RWPE2 (cell line): ENCODE data around the gene HDAC1.
"Not testable (repeated sequence)": the region's sequence is repeated elsewhere in the genome, so short reads cannot be mapped to it uniquely, and the experiment has no call there.

Experiments used
- ATAC-seq: fragments of 200-7000 bp; cut with Tn5 transposase; 3 replicates; pipeline ENCODE4 v1.9.1; 2021; ENCODE audit warnings: low read depth
- DNase-seq: peaks from one replicate; pipeline ENCODE4 v3.0.0-alpha.2; 2020; ENCODE audit warnings: low spot score
- H3K27ac ChIP-seq: fragments of 450-650 bp; 2 replicates; pipeline ENCODE4 v1.5.1; 2017; ENCODE audit warnings: mild to moderate bottlenecking; ENCODE audit not compliant: poor library complexity, severe bottlenecking
- H3K27me3 ChIP-seq: fragments of 250-450 bp; sonication (Bioruptor Pico); 2 replicates; pipeline ENCODE4 v1.5.1; 2021; ENCODE audit warnings: mild to moderate bottlenecking, moderate library complexity; ENCODE audit not compliant: insufficient read depth, poor library complexity, severe bottlenecking
- H3K36me3 ChIP-seq: fragments of 250-450 bp; sonication (Bioruptor Pico); 2 replicates; pipeline ENCODE4 v1.5.1; 2020; ENCODE audit warnings: low read depth, mild to moderate bottlenecking, moderate library complexity
- H3K4me1 ChIP-seq: fragments of 250-450 bp; sonication (Bioruptor Pico); 2 replicates; pipeline ENCODE4 v1.5.1; 2021; ENCODE audit warnings: mild to moderate bottlenecking, moderate library complexity; ENCODE audit not compliant: insufficient read depth, poor library complexity, severe bottlenecking
- H3K4me3 ChIP-seq: fragments of 250-450 bp; sonication (Bioruptor Pico); 2 replicates; pipeline ENCODE4 v1.5.1; 2021; ENCODE audit warnings: mild to moderate bottlenecking, moderate library complexity; ENCODE audit not compliant: severe bottlenecking
- H3K9me3 ChIP-seq: fragments of 250-450 bp; sonication (Bioruptor Pico); 2 replicates; pipeline ENCODE4 v1.5.1; 2021; ENCODE audit warnings: mild to moderate bottlenecking, moderate library complexity; ENCODE audit not compliant: severe bottlenecking
- TF ChIP-seq, protein P1 (sequence below): fragments of 450-650 bp; IDR thresholded peaks from one replicate; pipeline ENCODE4 v1.5.1; 2017; ENCODE audit warnings: mild to moderate bottlenecking, moderate library complexity; ENCODE audit not compliant: poor library complexity, severe bottlenecking

The HDAC1 gene

DNA sequence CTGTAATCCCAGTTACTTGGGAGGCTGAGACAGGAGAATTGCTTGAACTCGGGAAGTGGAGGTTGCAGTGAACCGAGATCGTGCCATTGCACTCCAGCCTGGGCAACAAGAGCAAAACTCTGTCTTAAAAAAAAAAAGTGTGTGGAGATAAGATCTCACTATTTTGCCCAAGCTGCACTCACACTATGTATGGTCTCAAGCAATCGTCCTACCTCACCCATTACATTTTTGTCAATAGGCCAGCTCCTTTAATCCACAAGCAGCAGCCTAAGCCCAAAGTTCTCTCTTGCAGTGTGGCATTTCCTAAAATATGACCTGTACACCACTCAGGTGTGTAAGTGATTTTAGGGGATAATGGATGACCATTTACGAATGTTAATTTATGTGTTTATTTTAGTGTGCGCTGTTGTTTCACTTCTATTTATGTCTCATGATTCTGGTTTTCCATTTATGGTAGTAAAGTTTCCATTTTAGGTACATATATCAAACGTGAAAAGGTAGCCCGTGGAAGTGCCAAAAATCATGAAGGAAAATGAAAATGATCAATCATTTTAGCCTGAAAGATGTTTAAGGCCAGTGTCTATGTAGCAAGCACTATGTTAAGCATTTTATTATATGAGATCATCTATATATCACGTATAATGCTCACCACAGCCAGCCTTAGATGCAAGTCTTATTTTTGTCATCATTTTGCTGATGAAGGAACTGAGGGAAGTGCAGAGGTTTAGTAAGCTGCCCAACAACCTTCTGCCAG, 35.2 kb upstream of the HDAC1 start:
- Histone ChIP-seq H3K4me3 (no peak overlapping the region), H3K27me3 (no peaks in the 10 kb centered on the region), H3K9me3 (no peaks in the 10 kb centered on the region), H3K4me1 (no peaks in the 10 kb centered on the region), H3K27ac (no peak overlapping the region), H3K36me3 (no peaks in the 10 kb centered on the region)
- ATAC-seq (no peak), DNase-seq (no peak)
- TF ChIP-seq, protein P1, sequence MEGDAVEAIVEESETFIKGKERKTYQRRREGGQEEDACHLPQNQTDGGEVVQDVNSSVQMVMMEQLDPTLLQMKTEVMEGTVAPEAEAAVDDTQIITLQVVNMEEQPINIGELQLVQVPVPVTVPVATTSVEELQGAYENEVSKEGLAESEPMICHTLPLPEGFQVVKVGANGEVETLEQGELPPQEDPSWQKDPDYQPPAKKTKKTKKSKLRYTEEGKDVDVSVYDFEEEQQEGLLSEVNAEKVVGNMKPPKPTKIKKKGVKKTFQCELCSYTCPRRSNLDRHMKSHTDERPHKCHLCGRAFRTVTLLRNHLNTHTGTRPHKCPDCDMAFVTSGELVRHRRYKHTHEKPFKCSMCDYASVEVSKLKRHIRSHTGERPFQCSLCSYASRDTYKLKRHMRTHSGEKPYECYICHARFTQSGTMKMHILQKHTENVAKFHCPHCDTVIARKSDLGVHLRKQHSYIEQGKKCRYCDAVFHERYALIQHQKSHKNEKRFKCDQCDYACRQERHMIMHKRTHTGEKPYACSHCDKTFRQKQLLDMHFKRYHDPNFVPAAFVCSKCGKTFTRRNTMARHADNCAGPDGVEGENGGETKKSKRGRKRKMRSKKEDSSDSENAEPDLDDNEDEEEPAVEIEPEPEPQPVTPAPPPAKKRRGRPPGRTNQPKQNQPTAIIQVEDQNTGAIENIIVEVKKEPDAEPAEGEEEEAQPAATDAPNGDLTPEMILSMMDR, result no peak

DNA sequence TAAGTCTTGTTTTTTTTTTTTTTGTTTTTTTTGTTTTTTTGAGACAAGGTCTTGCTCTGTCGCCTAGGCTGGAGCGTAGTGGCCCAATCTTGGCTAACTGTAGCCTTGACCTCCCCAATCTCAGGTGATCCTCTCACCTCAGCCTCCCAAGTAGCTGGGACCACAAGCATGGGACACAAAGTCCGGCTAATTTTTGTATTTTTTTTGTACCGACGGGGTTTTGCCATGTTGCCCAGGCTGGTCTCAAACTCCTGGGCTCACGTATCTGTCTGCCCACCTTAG, 34.7 kb upstream of the HDAC1 start:
- Histone ChIP-seq H3K36me3 (no peaks in the 10 kb centered on the region), H3K27me3 (no peaks in the 10 kb centered on the region), H3K4me3 (no peak overlapping the region), H3K4me1 (no peaks in the 10 kb centered on the region), H3K27ac (no peak overlapping the region), H3K9me3 (no peaks in the 10 kb centered on the region)
- no peak for ATAC-seq
- TF ChIP-seq, protein P1, result no peak
- DNase-seq, result no peak

DNA sequence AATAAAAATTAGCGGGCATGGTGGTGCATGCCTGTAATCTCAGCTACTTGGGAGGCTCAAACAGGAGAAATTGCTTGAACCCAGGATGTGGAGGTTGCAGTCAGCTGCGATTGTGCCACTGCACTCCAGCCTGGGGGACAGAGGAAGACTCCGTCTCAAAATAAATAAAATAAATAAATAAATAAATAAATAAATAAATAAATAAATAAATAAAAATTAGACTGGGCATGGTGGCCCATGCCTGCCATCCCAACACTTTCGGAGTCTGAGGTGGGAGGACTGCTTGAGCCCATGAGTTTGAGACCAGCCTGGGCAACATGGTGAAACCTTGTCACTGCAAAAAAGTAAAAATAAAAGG, 28.7 kb upstream of the HDAC1 start:
- ATAC-seq, DNase-seq, H3K4me3 ChIP-seq, H3K9me3 ChIP-seq, H3K36me3 ChIP-seq, H3K27ac ChIP-seq, H3K27me3 ChIP-seq, H3K4me1 ChIP-seq: not testable (repeated sequence)

DNA sequence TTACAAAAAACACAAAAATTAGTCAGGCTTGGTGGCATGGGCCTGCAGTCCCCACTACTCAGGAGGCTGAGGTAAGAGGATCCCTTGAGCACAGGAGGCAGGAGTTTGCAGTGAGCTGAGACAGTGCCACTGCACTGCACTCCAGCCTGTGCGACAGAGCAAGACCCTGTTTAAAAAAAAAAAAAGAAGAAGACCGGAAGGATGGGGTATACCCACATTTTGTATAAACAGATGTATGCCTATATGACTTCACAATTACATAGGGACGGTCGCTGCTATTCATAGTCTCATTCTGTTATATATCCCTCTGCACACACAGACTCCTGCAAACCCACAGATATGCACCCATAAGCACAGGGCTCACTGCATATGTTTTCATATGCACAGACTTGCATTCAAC, 28.1 kb upstream of the HDAC1 start:
- H3K27ac ChIP-seq, result no peak overlapping the region
- TF ChIP-seq, protein P1, result no peak
- H3K27me3 ChIP-seq, result no peaks in the 10 kb centered on the region
- no peaks in the 10 kb centered on the region for H3K36me3 ChIP-seq
- no peaks in the 10 kb centered on the region for H3K4me1 ChIP-seq
- H3K4me3 ChIP-seq, result no peak overlapping the region
- no peaks in the 10 kb centered on the region for H3K9me3 ChIP-seq
- DNase-seq (no peak), ATAC-seq (no peak; the same call in 2 of the 3 replicates)

DNA sequence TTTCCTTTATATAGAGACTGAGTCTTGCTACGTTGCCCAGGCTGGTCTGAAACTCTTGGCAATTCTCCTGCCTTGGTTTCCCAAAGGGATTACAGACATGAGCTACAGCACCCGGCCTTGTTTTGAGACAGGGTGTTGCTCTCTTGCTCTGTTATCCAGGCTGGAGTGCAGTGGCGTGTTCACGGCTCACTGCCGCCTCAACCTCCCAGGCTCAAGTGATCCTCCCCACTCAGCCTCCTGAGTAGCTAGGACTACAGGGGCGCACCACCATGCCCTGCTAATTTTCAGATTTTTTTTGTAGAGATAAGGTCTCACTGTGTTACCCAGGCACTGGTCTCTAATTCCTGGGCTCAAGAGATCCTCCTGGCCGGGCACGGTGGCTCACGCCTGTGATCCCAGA, 26.0 kb upstream of the HDAC1 start:
- H3K27ac ChIP-seq, result no peak overlapping the region
- no peaks in the 10 kb centered on the region for H3K36me3 ChIP-seq
- no peaks in the 10 kb centered on the region for H3K4me1 ChIP-seq
- H3K9me3 ChIP-seq, result no peaks in the 10 kb centered on the region
- H3K4me3 ChIP-seq, result no peak overlapping the region
- ATAC-seq (no peak), DNase-seq (no peak)
- TF ChIP-seq, protein P1, result no peak
- no peaks in the 10 kb centered on the region for H3K27me3 ChIP-seq
